Measurements from ENCODE around the gene MORN1. TPM values are rescaled to one million over a fixed set of nuclear protein-coding genes. Genes with fewer than 3 reads are reported as not detected.

The MORN1 gene
- total and polyA plus RNA-seq, 12 donors = 1.2 to 7.6 (median 5.2) TPM

GRCh38 chr1:2428490-2428889, 37.1 kb upstream of the MORN1 start:
- Histone ChIP-seq H3K4me3 (no peak overlapping the region), H3K9me3 (peaks cover 0 to 12% (median 0%) of the 10 kb centered on the region in 11 donors), H3K36me3 (no peaks in the 10 kb centered on the region), H3K27ac (no peak overlapping the region), H3K4me1 (no peaks in the 10 kb centered on the region), H3K27me3 (peaks cover 4 to 73% (median 63%) of the 10 kb centered on the region in 7 donors)
- 90 to 91% methylated on average over 28 of the region's 28 CpGs for WGBS, 2 donors
- ATAC-seq (peak in 1 of 8 donors; percentile 11), DNase-seq (no peak)
- no peak for TF ChIP-seq CTCF (IDR thresholded peaks at IDR 0.05)
- intact Hi-C loops (cut with DNase I) = loop anchor here in 1 of 10 donors (10.0 kb wide), 1 partner anchor 216 kb away; no protein-coding TSS in a partner anchor

- 81 to 82% methylated on average over 10 of the region's 10 CpGs for WGBS, 2 donors
- no peak for ATAC-seq
- intact Hi-C loops (cut with DNase I) = loop anchor here in 1 of 10 donors (10.0 kb wide), 1 partner anchor 217 kb away; no protein-coding TSS in a partner anchor
These were observed 36.6 kb upstream of the MORN1 start for GRCh38 chr1:2427976-2428375.

GRCh38 chr1:2427051-2427450, 35.7 kb upstream of the MORN1 start:
- no peak for DNase-seq
- Histone ChIP-seq H3K4me3 (no peak overlapping the region), H3K9me3 (peaks cover 0 to 24% (median 3%) of the 10 kb centered on the region in 11 donors), H3K36me3 (no peaks in the 10 kb centered on the region), H3K4me1 (no peaks in the 10 kb centered on the region), H3K27me3 (peaks cover 0 to 63% (median 48%) of the 10 kb centered on the region in 7 donors), H3K27ac (no peak overlapping the region)
- intact Hi-C loops (cut with DNase I) = loop anchor here in 1 of 10 donors (10.0 kb wide), 1 partner anchor 218 kb away; no protein-coding TSS in a partner anchor
- no peak for TF ChIP-seq CTCF (IDR thresholded peaks at IDR 0.05)
- ATAC-seq = no peak
- 77 to 78% methylated on average over 18 of the region's 18 CpGs for WGBS, 2 donors

More at GRCh38 chr1:2427976-2428375, 36.6 kb upstream of the MORN1 start:
- peaks cover 4 to 72% (median 57%) of the 10 kb centered on the region in 7 donors for H3K27me3 ChIP-seq
- no peak for DNase-seq
- no peak overlapping the region for H3K4me3 ChIP-seq
- no peak for TF ChIP-seq CTCF (IDR thresholded peaks at IDR 0.05)
- H3K36me3 ChIP-seq = no peaks in the 10 kb centered on the region
- H3K4me1 ChIP-seq = no peaks in the 10 kb centered on the region
- peaks cover 0 to 17% (median 2%) of the 10 kb centered on the region in 11 donors for H3K9me3 ChIP-seq
- no peak overlapping the region for H3K27ac ChIP-seq

- H3K4me3 ChIP-seq = no peak overlapping the region
- peaks cover 0 to 24% (median 3%) of the 10 kb centered on the region in 11 donors for H3K9me3 ChIP-seq
- intact Hi-C loops (cut with DNase I) = loop anchor here in 1 of 10 donors (10.0 kb wide), 1 partner anchor 218 kb away; no protein-coding TSS in a partner anchor
- H3K36me3 ChIP-seq = no peaks in the 10 kb centered on the region
- H3K27me3 ChIP-seq = peaks cover 0 to 58% (median 44%) of the 10 kb centered on the region in 7 donors
- H3K4me1 ChIP-seq = no peaks in the 10 kb centered on the region
- DNase-seq (no peak), ATAC-seq (no peak)
- no peak for TF ChIP-seq CTCF (IDR thresholded peaks at IDR 0.05)
- WGBS, 2 donors = 61 to 72% methylated on average over 18 of the region's 18 CpGs
- H3K27ac ChIP-seq = no peak overlapping the region
These were observed 35.2 kb upstream of the MORN1 start for GRCh38 chr1:2426540-2426939.
